ENCODE data around the gene MARS1. TPM values are rescaled to one million over a fixed set of nuclear protein-coding genes. Genes with fewer than 3 reads are reported as not detected.
A peak's percentile ranks its signal among the peaks of the same experiment; 100 is the strongest.

Gene MARS1
- total RNA-seq, 1 donor from 2014 or later: 351 TPM

DNA sequence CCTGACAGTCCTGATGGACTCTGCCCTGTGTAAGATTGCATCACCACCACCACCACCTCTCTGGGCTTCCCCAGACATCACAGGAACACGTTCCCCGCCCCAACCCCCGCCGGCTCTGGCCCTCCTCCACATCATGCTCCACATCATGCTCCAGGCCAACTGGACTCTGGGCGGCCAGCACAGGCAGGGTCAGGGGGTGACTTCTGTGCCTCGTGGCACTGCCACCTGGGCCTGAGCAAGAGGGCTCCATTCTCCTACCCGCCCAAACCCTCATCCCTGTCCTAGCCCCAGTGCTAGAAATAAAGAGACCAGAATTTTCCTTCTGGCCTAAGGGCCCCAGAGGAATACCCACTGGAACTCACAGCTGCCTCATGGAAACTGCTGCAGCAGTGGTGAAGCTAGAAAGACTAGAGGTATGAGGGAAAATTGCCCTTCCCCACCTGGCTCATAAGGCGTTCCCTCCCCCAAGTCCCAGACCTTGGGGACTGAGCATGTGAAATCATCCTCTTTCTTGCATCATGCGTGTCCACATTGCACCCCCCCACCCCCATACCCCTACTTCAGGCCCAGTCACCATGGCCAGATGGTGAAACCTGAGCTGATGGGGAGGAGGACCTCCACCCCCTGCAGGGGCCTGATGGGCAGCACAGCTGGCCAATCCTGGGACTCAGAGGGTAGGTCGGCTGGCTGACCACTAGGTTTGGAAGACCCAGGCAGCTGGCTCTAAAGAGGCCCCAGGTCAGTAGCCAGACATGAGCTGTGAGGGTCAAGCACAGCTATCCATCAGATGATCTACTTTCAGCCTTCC is 33.1 kb upstream of the MARS1 start, which contains the start of gene INHBE:
TSS of gene INHBE (plus strand) at position 742 of the 808 bp plus-strand sequence. CDS start 230 bp downstream, outside the sequence.
- peak within 1 kb of the TSS; percentile 55 for H2AFZ ChIP-seq (ENCODE audit: low read depth, low read length)
- peaks cover 44% of the 10 kb centered on the region for H3K4me1 Mint-ChIP-seq (ENCODE audit: low read depth, unreplicated experiment)

DNA sequence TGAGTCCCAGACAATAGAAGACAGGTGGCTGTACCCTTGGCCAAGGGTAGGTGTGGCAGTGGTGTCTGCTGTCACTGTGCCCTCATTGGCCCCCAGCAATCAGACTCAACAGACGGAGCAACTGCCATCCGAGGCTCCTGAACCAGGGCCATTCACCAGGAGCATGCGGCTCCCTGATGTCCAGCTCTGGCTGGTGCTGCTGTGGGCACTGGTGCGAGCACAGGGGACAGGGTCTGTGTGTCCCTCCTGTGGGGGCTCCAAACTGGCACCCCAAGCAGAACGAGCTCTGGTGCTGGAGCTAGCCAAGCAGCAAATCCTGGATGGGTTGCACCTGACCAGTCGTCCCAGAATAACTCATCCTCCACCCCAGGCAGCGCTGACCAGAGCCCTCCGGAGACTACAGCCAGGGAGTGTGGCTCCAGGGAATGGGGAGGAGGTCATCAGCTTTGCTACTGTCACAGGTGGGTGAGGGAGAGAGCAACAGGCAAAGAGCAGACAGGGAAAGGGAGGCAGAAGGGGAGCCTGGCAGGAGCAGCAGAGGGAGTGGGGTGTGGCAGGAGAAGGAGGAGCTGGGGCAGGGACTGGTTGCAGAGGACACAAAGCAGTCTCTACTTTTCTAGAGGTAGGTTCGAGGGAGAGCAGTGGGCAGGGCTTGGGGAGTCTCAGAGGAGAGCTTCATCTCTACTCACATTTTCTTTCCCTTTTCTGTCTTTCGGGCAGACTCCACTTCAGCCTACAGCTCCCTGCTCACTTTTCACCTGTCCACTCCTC is 32.3 kb upstream of the MARS1 start:
- no peaks in the 10 kb centered on the region for H3K36me3 ChIP-seq (ENCODE audit: insufficient read depth, low read length)
- H3K4me3 Mint-ChIP-seq (ENCODE audit: unreplicated experiment): peak overlapping the region; percentile 86
- peaks cover 5% of the 10 kb centered on the region for H3K27me3 ChIP-seq (ENCODE audit: insufficient read depth, low read length)

More for the DNA sequence above, 33.1 kb upstream of the MARS1 start, which contains the start of gene INHBE:
- Mint-ChIP-seq H3K36me3 (ENCODE audit: low read depth, unreplicated experiment) (no peaks in the 10 kb centered on the region), H3K27ac (ENCODE audit: unreplicated experiment) (peak within 1 kb of the TSS; percentile 98), H3K4me3 (ENCODE audit: unreplicated experiment) (peak within 1 kb of the TSS; percentile 86), H3K27me3 (ENCODE audit: low read depth, unreplicated experiment) (peaks cover 4% of the 10 kb centered on the region), H3K9me3 (ENCODE audit: unreplicated experiment) (peaks cover 9% of the 10 kb centered on the region)
- Histone ChIP-seq H3K27ac (ENCODE audit: low read depth, low read length) (no peak within 1 kb of the TSS), H3K9ac (ENCODE audit: low read length) (peak within 1 kb of the TSS; percentile 42), H3K36me3 (ENCODE audit: insufficient read depth, low read length) (no peaks in the 10 kb centered on the region), H3K79me2 (ENCODE audit: insufficient read depth, low read length) (no peaks in the 10 kb centered on the region), H4K20me1 (ENCODE audit: insufficient read depth, low read length) (no peaks in the 10 kb centered on the region), H3K27me3 (ENCODE audit: insufficient read depth, low read length) (peaks cover 5% of the 10 kb centered on the region), H3K4me2 (ENCODE audit: low read length) (peak within 1 kb of the TSS; percentile 28), H3K4me3 (ENCODE audit: insufficient read depth, low read depth, low read length) (no peak within 1 kb of the TSS), H3K4me1 (ENCODE audit: insufficient read depth, low read length) (peaks cover 24% of the 10 kb centered on the region), H3K9me3 (ENCODE audit: insufficient read depth, low read depth, low read length) (no peaks in the 10 kb centered on the region)
- DNase-seq (ENCODE audit: low read depth): peak; percentile 59
- no peak for TF ChIP-seq CTCF (IDR thresholded peaks at IDR 0.05; ENCODE audit: insufficient read depth, low read depth, low read length)
- TF ChIP-seq EZH2 (IDR thresholded peaks at IDR 0.05; ENCODE audit: insufficient read depth, low read length): no peak
- FAIRE-seq: no peak

More for the DNA sequence above, 32.3 kb upstream of the MARS1 start:
- no peak for TF ChIP-seq CTCF (IDR thresholded peaks at IDR 0.05; ENCODE audit: insufficient read depth, low read depth, low read length)
- TF ChIP-seq EZH2 (IDR thresholded peaks at IDR 0.05; ENCODE audit: insufficient read depth, low read length): no peak
- no peak overlapping the region for H3K27ac ChIP-seq (ENCODE audit: low read depth, low read length)
- H3K27ac Mint-ChIP-seq (ENCODE audit: unreplicated experiment): peak overlapping the region; percentile 98
- no peak overlapping the region for H3K4me3 ChIP-seq (ENCODE audit: insufficient read depth, low read depth, low read length)
- no peaks in the 10 kb centered on the region for H3K79me2 ChIP-seq (ENCODE audit: insufficient read depth, low read length)
- no peaks in the 10 kb centered on the region for H3K36me3 Mint-ChIP-seq (ENCODE audit: low read depth, unreplicated experiment)
- H3K9me3 ChIP-seq (ENCODE audit: insufficient read depth, low read depth, low read length): no peaks in the 10 kb centered on the region
- peaks cover 48% of the 10 kb centered on the region for H3K4me1 Mint-ChIP-seq (ENCODE audit: low read depth, unreplicated experiment)
- H2AFZ ChIP-seq (ENCODE audit: low read depth, low read length): peak overlapping the region; percentile 55
- no peaks in the 10 kb centered on the region for H3K27me3 Mint-ChIP-seq (ENCODE audit: low read depth, unreplicated experiment)
- peaks cover 27% of the 10 kb centered on the region for H3K4me1 ChIP-seq (ENCODE audit: insufficient read depth, low read length)
- no peak overlapping the region for H3K9ac ChIP-seq (ENCODE audit: low read length)
- peak overlapping the region; percentile 28 for H3K4me2 ChIP-seq (ENCODE audit: low read length)
- FAIRE-seq (no peak), DNase-seq (ENCODE audit: low read depth) (no peak)
- no peaks in the 10 kb centered on the region for H4K20me1 ChIP-seq (ENCODE audit: insufficient read depth, low read length)
- H3K9me3 Mint-ChIP-seq (ENCODE audit: unreplicated experiment): peaks cover 2% of the 10 kb centered on the region
